HEK293 (cell line): ENCODE measurements around the gene TPP1.

Experiments used
- BCL11B ChIP-seq: fragments of 450-650 bp; formaldehyde crosslinking; IDR thresholded peaks from 2 replicates; pipeline ENCODE4 v1.5.1; 2016; ENCODE audit warnings: low read depth, missing biosample characterization, missing genetic modification characterization
- IKZF3 ChIP-seq: fragments of 450-650 bp; IDR thresholded peaks from 2 replicates; pipeline ENCODE4 v1.5.0; 2018; ENCODE audit warnings: missing biosample characterization, mild to moderate bottlenecking, missing genetic modification characterization, moderate library complexity
- KLF1 ChIP-seq: fragments of 450-650 bp; formaldehyde crosslinking; IDR thresholded peaks from 2 replicates; pipeline ENCODE4 v1.5.1; 2016; ENCODE audit warnings: missing biosample characterization, missing genetic modification characterization
- KLF16 ChIP-seq: fragments of 450-650 bp; formaldehyde crosslinking; IDR thresholded peaks from 2 replicates; pipeline ENCODE4 v1.5.1; 2017; ENCODE audit warnings: missing biosample characterization, missing genetic modification characterization
- KLF7 ChIP-seq: fragments of 450-650 bp; formaldehyde crosslinking; IDR thresholded peaks from 2 replicates; pipeline ENCODE4 v1.5.1; 2016; ENCODE audit warnings: missing biosample characterization, missing genetic modification characterization, borderline replicate concordance
- KLF8 ChIP-seq: fragments of 450-650 bp; formaldehyde crosslinking; IDR thresholded peaks from 2 replicates; pipeline ENCODE4 v1.5.1; 2016; ENCODE audit warnings: missing biosample characterization, missing genetic modification characterization
- KLF9 ChIP-seq: fragments of 450-650 bp; formaldehyde crosslinking; IDR thresholded peaks from 2 replicates; pipeline ENCODE4 v1.5.1; 2016; ENCODE audit warnings: missing biosample characterization, missing genetic modification characterization, low read depth
- PATZ1 ChIP-seq: fragments of 450-650 bp; formaldehyde crosslinking; IDR thresholded peaks from 2 replicates; pipeline ENCODE4 v1.5.1; 2016; ENCODE audit warnings: missing biosample characterization, missing genetic modification characterization
- ZBTB11 ChIP-seq: fragments of 450-650 bp; formaldehyde crosslinking; conservative IDR thresholded peaks from 2 replicates; pipeline ENCODE4 v1.5.1; 2016; ENCODE audit warnings: low read depth, missing biosample characterization, missing genetic modification characterization
- ZBTB17 ChIP-seq: fragments of 450-650 bp; formaldehyde crosslinking; IDR thresholded peaks from 2 replicates; pipeline ENCODE4 v1.5.1; 2016; ENCODE audit warnings: missing biosample characterization, missing genetic modification characterization
- ZFHX2 ChIP-seq: fragments of 450-650 bp; formaldehyde crosslinking; conservative IDR thresholded peaks from 2 replicates; pipeline ENCODE4 v1.5.1; 2016; ENCODE audit warnings: missing biosample characterization, missing genetic modification characterization
- ZNF274 ChIP-seq, 2 experiments: fragments of 200-500 bp in 1 of 2; fragments of 450-650 bp in 1 of 2; sonication (Bioruptor generic) in 1 of 2; formaldehyde crosslinking in 1 of 2; IDR thresholded peaks; 2 replicates each; pipeline versions ENCODE4 v1.5.1 to v1.6.1; 2014 to 2016; ENCODE audit warnings: borderline replicate concordance in 1 of 2, inconsistent platforms in 1 of 2, low read length in 1 of 2, missing biosample characterization in 1 of 2, missing genetic modification characterization in 1 of 2
- ZNF362 ChIP-seq: fragments of 450-650 bp; formaldehyde crosslinking; IDR thresholded peaks from 2 replicates; pipeline ENCODE4 v1.5.1; 2016; ENCODE audit warnings: missing biosample characterization, missing genetic modification characterization
- ZNF521 ChIP-seq: fragments of 450-650 bp; formaldehyde crosslinking; IDR thresholded peaks from 2 replicates; pipeline ENCODE4 v1.5.1; 2017; ENCODE audit warnings: missing biosample characterization, mild to moderate bottlenecking, missing genetic modification characterization
- ZNF561 ChIP-seq: fragments of 450-650 bp; IDR thresholded peaks from 2 replicates; pipeline ENCODE4 v1.5.1; 2018; ENCODE audit warnings: missing biosample characterization, missing genetic modification characterization, borderline replicate concordance
- ZNF580 ChIP-seq: fragments of 450-650 bp; formaldehyde crosslinking; IDR thresholded peaks from 2 replicates; pipeline ENCODE4 v1.5.1; 2016; ENCODE audit warnings: missing biosample characterization, missing genetic modification characterization
- ZNF600 ChIP-seq: fragments of 450-650 bp; formaldehyde crosslinking; IDR thresholded peaks from 2 replicates; pipeline ENCODE4 v1.5.1; 2016; ENCODE audit warnings: missing biosample characterization, missing genetic modification characterization
- ZNF629 ChIP-seq: fragments of 450-650 bp; formaldehyde crosslinking; IDR thresholded peaks from 2 replicates; pipeline ENCODE4 v1.5.1; 2017; ENCODE audit warnings: missing biosample characterization, missing genetic modification characterization
- ZNF76 ChIP-seq: fragments of 450-650 bp; formaldehyde crosslinking; IDR thresholded peaks from 2 replicates; pipeline ENCODE4; 2016; ENCODE audit warnings: low read depth, missing biosample characterization, missing genetic modification characterization, borderline replicate concordance
- ZSCAN18 ChIP-seq: fragments of 450-650 bp; formaldehyde crosslinking; IDR thresholded peaks from 2 replicates; pipeline ENCODE4 v1.5.1; 2016; ENCODE audit warnings: missing biosample characterization, missing genetic modification characterization
- ZSCAN4 ChIP-seq: fragments of 450-650 bp; formaldehyde crosslinking; IDR thresholded peaks from 2 replicates; pipeline ENCODE4 v1.5.1; 2017; ENCODE audit warnings: missing biosample characterization, missing genetic modification characterization
- ZXDB ChIP-seq: fragments of 450-650 bp; formaldehyde crosslinking; IDR thresholded peaks from 2 replicates; pipeline ENCODE4 v1.5.1; 2016; ENCODE audit warnings: missing biosample characterization, missing genetic modification characterization

Gene TPP1

GRCh38 chr11:6603287-6604080 lies 15.7 kb downstream of the TPP1 start, which contains the start of the genes ILK and RRP8 (continued):
- TF ChIP-seq ZNF580 (tag by site-specific recombination): 0 out of 2 replicates have a peak, but pooled peaks have one; percentile 44
- TF ChIP-seq ZNF274 (IDR thresholded peaks at IDR 0.05; ENCODE audit: low read length): no peak
- no peak for TF ChIP-seq ZNF274 (tag by site-specific recombination; IDR thresholded peaks at IDR 0.05; ENCODE audit: borderline replicate concordance)
- TF ChIP-seq KLF8 (tag by site-specific recombination): peak; percentile 88
- TF ChIP-seq KLF16 (tag by site-specific recombination): peak; percentile 72; the same call in 1 of the 2 replicates
- TF ChIP-seq ZNF629 (tag by site-specific recombination): peak; percentile 65
- no peak for TF ChIP-seq ZNF362 (tag by site-specific recombination)
- TF ChIP-seq ZNF561: peak; percentile 64; the same call in 1 of the 2 replicates
- TF ChIP-seq ZSCAN18: 0 out of 2 replicates have a peak, but pooled peaks have one; percentile 52
- 0 out of 2 replicates have a peak, but pooled peaks have one; percentile 55 for TF ChIP-seq KLF7
- TF ChIP-seq KLF1 (tag by site-specific recombination): no peak
- no peak for TF ChIP-seq BCL11B (tag by site-specific recombination)
- peak; percentile 84 for TF ChIP-seq ZNF600 (tag by site-specific recombination)
- TF ChIP-seq ZNF76: peak; percentile 59; the same call in 1 of the 2 replicates
- peak; percentile 25; the same call in 1 of the 2 replicates for TF ChIP-seq IKZF3
- peak; percentile 26; the same call in 1 of the 2 replicates for TF ChIP-seq PATZ1 (tag by site-specific recombination)
- peak; percentile 46 for TF ChIP-seq KLF9 (tag by site-specific recombination)
- TF ChIP-seq ZFHX2 (tag by site-specific recombination): peak; percentile 55
- TF ChIP-seq ZBTB11: peak; percentile 82
- peak; percentile 39; the same call in 1 of the 2 replicates for TF ChIP-seq ZBTB17 (tag by site-specific recombination)
- peak; percentile 68 for TF ChIP-seq ZXDB (tag by site-specific recombination)
- no peak for TF ChIP-seq ZSCAN4 (tag by site-specific recombination)
- no peak for TF ChIP-seq ZNF521 (tag by site-specific recombination)
